Fibroblast of the aortic adventitia (primary cell): ENCODE results near the gene CROCC2. TPM values are rescaled to one million over a fixed set of nuclear protein-coding genes. Genes with fewer than 3 reads are reported as not detected.

Experiments used
- DNase-seq: peaks from one replicate; pipeline ENCODE4 v3.0.0-alpha.2; 2010; ENCODE audit warnings: low read depth
- H3K4me3 ChIP-seq: 2 replicates; pipeline ENCODE4 v1.5.1; 2011; ENCODE audit warnings: low read depth, mild to moderate bottlenecking, control low read depth, low read length, moderate library complexity
- total RNA-seq: library from RNA; depleted of rRNA; stranded (reverse); fragments of >200 nt; gene quantifications from 2 replicates; pipeline ENCODE4 v1.2.3, GENCODE V29; 2012; ENCODE audit warnings: low replicate concordance
- TF ChIP-seq, protein P1 (sequence below): IDR thresholded peaks from 2 replicates; pipeline ENCODE4 v1.5.1; 2011; ENCODE audit warnings: mild to moderate bottlenecking, low read length, control low read depth, inconsistent platforms; ENCODE audit not compliant: insufficient read depth

The CROCC2 gene
- total RNA-seq, 1 donor: under 0.01 TPM

DNA sequence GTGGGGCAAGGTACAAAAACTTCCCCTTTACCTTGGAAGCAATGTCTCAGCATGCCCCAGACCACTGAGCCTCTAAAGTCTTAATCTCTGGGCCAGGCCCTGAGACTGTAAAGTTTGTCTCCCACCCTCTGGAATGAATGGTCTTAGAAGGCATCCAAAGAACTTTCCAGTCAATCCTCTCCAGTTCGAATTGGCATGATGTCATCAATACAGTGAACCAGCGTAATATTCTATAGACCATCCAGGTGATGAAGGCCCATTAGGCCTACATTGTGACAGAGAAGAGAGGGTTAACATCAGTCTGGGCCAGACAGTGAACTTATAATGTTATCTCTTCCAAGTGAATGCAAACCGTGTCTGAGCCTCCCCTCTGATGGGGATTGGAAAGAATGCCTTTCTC is 21.4 kb upstream of the CROCC2 start:
- no peak overlapping the region for H3K4me3 ChIP-seq
- TF ChIP-seq, protein P1, sequence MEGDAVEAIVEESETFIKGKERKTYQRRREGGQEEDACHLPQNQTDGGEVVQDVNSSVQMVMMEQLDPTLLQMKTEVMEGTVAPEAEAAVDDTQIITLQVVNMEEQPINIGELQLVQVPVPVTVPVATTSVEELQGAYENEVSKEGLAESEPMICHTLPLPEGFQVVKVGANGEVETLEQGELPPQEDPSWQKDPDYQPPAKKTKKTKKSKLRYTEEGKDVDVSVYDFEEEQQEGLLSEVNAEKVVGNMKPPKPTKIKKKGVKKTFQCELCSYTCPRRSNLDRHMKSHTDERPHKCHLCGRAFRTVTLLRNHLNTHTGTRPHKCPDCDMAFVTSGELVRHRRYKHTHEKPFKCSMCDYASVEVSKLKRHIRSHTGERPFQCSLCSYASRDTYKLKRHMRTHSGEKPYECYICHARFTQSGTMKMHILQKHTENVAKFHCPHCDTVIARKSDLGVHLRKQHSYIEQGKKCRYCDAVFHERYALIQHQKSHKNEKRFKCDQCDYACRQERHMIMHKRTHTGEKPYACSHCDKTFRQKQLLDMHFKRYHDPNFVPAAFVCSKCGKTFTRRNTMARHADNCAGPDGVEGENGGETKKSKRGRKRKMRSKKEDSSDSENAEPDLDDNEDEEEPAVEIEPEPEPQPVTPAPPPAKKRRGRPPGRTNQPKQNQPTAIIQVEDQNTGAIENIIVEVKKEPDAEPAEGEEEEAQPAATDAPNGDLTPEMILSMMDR: no peak
- no peak for DNase-seq

DNA sequence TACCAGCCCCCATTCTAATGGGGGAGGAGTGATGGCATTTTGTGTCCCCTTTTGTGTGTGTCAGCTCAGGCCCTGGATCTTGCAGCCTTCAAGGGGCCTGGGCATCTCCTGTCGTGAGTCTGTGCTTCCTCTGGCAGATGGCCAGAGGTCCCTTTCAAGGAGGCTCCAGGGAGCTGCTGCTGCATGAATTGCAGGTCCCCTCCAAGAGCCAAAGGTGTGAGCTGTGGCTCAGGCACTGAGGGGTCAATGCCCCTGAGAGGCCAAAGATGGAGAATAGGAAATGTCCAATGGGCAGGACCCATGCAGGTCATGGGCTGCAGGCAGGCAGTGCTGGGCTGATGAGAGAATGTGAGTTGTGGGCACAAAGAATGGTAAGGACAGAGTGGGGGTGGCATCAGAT is 20.6 kb upstream of the CROCC2 start:
- DNase-seq: no peak
- TF ChIP-seq, protein P1: no peak
- no peak overlapping the region for H3K4me3 ChIP-seq

DNA sequence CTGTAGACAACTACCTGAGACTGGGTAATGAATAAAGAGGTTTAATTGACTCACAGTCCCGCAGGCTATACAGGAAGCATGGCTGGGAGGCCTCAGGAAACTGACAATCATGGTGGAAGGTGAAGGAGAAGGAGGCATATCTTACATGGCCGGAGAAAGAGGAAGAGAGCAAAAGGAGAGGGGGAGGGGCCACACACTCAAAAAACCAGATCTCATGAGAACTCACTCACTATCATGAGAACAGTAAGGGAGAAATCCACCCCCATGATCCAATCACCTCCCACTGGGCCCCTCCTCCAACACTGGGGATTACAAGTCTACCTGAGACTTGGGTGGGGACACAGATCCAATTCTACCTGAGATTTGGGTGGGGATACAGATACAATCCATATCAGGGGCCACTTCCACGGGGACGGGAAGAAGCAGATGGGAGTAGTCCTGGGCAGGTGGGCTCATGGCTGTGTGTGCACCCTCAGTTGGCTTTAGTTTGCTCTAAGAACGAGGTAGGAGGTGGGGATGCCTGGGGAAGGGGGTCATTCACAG is 20.0 kb upstream of the CROCC2 start:
- no peak for DNase-seq
- TF ChIP-seq, protein P1: no peak
- no peak overlapping the region for H3K4me3 ChIP-seq

DNA sequence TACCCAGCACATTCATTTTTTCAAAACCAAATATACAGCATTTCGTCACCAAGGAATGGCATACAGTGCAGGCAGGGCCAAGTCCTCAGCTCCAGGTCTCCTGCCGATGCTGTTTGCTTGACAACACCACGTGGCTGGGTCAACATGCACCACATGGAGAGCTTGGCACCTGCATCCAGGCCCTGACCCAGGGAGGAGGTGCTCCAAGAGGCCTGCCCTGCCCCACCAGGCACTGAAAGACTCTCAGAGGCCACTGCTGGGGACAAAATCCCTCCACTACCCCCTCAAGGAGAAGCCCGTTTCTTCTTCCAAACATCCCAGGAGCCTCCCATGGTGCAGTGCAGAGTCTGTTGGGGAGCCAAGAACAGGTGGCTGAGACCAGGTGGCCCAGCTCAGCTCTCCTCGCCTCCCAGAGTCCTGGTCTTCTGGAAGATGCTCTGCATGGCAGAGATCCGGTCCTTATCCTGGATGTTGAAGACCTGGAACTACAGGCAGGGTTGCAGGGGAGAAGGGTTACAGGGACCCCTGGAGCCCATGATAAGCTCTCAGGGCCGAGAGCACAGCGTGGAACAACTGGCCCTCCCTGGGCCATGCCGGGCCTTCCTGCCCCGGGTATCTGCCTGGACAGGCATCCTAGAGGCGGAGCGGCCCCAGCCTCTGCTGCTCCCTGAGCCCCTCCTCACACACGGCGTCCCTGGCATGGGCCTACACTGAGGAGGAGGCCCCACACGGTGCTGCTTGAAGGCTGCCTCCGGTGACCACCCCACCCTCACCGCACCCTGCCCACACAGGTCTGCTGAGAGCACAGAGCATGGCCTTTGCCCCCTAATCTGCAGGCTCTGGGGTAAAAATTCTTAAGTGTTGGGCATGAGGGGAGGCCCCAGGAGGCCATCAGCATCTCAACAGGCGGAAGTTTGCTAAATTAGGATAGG is 19.2 kb upstream of the CROCC2 start:
- TF ChIP-seq, protein P1: no peak
- H3K4me3 ChIP-seq: no peak overlapping the region
- no peak for DNase-seq

DNA sequence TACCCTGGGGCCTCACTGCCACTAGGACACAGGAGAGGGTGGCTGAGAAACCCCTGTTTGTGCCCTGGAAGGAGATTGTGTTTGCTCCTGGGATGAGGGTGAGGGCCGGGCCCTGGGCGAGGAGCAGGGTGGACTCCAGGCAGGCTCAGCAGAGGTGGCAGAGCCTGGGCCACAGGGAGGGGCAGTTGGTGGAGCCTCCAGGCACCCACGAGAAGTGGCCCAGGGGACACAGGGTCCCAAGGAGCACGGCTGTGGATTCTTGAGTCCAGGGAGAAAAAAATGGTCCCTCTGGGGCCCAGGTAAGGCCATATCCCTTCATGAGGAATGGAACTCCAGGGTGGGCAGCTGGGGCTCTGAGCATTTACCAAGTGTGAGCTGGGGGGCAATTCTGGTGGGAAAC is 18.5 kb upstream of the CROCC2 start:
- TF ChIP-seq, protein P1: no peak
- DNase-seq: no peak
- no peak overlapping the region for H3K4me3 ChIP-seq

DNA sequence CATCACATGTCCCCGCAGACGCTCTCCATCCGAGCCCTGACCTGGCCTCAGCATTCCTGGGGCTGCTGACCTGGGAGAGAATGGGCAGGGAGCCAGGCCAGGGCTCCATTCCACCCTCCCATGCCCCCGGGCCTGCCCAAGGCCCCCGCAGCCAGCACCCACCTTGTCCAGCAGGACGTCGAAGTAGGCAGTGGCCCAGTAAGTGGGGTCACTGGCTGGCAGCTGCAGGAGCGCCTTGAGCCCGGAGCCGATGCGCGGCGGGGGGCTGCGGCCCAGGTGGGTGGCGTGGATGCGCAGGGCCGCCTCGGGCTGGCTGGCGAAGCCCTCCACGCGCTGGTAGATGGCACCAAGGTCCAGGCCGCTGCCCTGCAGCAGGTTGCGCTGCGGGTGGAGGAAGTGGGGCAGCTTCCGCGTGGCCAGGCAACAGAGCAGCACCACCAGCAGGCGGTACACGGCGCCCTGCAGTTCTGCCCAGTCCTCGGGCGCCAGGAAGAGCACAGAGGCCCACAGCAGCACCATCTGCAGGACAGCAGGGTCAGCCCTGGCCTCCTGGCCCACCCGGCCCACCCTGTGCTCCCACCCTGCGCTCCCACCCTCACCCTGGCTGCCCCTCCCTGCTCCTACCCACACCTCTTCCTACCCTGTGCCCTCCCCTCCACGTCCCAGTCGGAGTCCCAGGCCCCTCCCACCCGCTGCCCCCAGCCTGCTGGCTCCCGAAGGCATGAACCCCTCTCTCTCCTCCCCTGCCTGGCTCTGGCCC is 17.8 kb upstream of the CROCC2 start:
- no peak overlapping the region for H3K4me3 ChIP-seq
- DNase-seq: no peak
- TF ChIP-seq, protein P1: no peak
